Bronchial epithelial cell (primary cell): ENCODE measurements around the gene DYNC2H1. TPM values are rescaled to one million over a fixed set of nuclear protein-coding genes. Genes with fewer than 3 reads are reported as not detected.

Experiments used
- DNase-seq: peaks from one replicate; pipeline ENCODE4 v3.0.0-alpha.2; 2010; ENCODE audit warnings: low read depth
- FAIRE-seq: peaks from 2 replicates; lab custom pipeline; 2011; peaks lifted over from hg19 to GRCh38; lab: Jason Lieb, UNC
- H3K27me3 ChIP-seq: 2 replicates; pipeline ENCODE4 v1.5.1; 2011; ENCODE audit warnings: low read length; ENCODE audit not compliant: control insufficient read depth, insufficient read depth
- H3K36me3 ChIP-seq: 2 replicates; pipeline ENCODE4 v1.5.1; 2011; ENCODE audit warnings: low read length; ENCODE audit not compliant: control insufficient read depth, insufficient read depth
- H3K4me3 ChIP-seq: 2 replicates; pipeline ENCODE4 v1.5.1; 2011; ENCODE audit warnings: mild to moderate bottlenecking, low read depth, low read length, control low read depth
- total RNA-seq: library from RNA; depleted of rRNA; stranded (reverse); fragments of >200 nt; gene quantifications from 2 replicates; pipeline ENCODE4 v1.2.1, GENCODE V29; 2014
- TF ChIP-seq, protein P1 (sequence below): IDR thresholded peaks from 2 replicates; pipeline ENCODE4 v1.5.1; 2011; ENCODE audit warnings: mild to moderate bottlenecking, moderate library complexity, low read length, control low read depth, inconsistent platforms; ENCODE audit not compliant: insufficient read depth, severe bottlenecking

The DYNC2H1 gene
- total RNA-seq, 1 donor from 2014 or later, result 11.6 TPM

DNA sequence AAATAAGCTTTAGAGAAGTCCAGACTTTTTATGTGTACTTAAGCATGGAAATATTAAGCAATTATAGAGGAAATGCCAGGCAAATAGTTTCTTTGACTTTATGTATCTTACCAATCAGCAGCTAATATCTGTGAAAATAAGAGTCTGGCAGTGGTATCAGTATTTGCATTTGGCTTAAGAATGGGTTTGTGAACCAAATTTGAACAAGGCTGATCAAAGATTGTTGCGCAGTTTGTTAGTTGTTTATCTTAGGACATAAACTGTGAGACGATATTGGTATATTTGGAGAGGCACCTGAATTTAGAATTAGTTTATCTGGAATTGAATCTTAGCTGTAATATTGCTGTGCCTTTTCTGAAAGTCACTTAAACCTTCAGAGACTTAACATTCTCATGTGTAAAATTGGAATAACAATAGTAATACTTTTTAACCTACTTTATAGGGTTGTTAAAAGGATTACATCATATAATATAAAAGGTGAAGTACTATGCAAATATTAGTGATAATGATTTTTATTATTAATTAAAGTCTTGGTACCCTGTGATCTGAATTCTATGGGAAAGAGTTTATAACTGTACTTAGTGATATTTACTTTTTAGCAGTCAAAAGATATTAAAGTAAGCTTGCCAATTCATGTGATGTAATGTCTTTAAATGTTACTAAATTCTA, 66.4 kb downstream of the DYNC2H1 start:
- TF ChIP-seq, protein P1, sequence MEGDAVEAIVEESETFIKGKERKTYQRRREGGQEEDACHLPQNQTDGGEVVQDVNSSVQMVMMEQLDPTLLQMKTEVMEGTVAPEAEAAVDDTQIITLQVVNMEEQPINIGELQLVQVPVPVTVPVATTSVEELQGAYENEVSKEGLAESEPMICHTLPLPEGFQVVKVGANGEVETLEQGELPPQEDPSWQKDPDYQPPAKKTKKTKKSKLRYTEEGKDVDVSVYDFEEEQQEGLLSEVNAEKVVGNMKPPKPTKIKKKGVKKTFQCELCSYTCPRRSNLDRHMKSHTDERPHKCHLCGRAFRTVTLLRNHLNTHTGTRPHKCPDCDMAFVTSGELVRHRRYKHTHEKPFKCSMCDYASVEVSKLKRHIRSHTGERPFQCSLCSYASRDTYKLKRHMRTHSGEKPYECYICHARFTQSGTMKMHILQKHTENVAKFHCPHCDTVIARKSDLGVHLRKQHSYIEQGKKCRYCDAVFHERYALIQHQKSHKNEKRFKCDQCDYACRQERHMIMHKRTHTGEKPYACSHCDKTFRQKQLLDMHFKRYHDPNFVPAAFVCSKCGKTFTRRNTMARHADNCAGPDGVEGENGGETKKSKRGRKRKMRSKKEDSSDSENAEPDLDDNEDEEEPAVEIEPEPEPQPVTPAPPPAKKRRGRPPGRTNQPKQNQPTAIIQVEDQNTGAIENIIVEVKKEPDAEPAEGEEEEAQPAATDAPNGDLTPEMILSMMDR, result no peak
- Histone ChIP-seq H3K4me3 (no peak overlapping the region), H3K27me3 (no peaks in the 10 kb centered on the region), H3K36me3 (no peaks in the 10 kb centered on the region)
- FAIRE-seq (no peak), DNase-seq (no peak)

DNA sequence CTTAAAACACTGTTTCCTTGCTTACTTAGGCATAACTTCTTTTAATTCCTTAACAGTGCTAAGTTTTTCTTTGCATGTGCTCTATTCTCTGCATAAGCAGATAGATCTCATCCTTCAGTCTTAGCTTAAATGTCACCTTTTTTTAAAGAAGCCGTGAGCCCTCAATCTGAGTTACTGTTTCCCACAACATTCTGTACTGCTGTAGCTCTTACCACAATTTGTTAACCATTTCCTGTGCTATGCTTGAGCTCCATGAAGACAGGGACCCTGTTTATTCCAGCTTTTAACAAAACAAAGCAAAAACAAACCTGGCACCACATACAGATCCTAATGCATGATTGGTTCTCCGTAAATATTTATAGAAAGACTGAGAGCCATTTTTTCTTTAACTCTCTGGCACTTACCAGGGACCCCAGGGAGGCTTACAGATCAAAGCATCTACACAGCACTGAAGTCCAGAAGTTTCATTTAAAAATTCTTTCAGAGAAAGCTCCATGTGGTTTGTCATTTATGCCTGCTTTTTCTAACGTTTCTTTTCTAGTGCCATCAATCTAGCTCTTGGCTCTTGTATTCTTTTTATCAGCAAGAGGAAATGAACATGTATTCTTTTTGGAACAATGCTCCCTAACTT, 74.9 kb downstream of the DYNC2H1 start:
- no peak for FAIRE-seq
- Histone ChIP-seq H3K36me3 (peaks cover 1% of the 10 kb centered on the region), H3K4me3 (no peak overlapping the region), H3K27me3 (no peaks in the 10 kb centered on the region)
- DNase-seq, result no peak
- TF ChIP-seq, protein P1, result no peak

DNA sequence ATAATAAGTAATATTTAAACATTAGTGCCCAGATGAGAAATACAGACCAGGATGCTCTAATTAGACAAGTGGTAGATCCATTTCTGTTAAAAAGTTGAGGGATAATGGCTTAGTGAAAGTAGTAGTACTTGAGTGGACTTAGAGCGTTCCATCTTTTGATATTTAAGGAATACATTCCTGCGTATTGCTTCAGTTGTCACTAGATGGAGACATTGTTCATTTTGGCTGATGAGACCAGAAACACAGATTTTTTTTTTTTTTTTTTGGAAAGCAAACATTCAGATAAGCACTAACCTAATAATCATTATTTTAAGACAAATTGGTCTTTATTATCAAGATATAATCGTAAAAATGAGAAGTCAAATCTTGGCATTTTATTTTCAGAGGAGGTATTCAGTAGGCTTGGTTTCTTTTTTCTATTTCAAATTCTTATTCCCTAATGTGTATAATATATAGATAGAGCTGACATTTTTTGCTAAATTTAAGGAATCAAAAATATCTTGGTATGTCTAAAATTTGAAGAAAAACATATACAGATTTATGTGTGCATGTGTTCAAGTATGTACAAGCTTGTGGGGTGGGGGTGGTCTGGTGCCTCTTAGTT, 92.9 kb downstream of the DYNC2H1 start:
- H3K36me3 ChIP-seq, result peaks cover 2% of the 10 kb centered on the region
- TF ChIP-seq, protein P1, result peak; percentile 46

DNA sequence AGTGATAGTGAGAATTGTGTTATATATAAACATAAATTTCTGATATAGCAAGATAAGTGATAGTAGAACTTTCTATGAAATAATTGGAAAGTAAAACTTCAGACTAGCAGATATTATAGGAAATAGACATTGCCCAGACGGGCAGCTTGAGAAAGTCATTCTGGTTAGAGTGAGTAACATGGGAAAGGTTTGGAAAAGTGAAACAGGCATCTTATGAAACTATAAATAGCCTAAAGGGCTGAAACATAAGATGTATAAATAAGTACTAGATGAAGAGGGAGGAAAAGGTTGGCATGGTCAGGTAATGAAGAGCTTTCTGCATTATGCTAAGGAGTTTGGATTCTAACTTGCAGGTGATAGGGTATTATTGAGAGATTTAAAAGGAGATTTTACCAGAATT, 101.3 kb downstream of the DYNC2H1 start:
- H3K36me3 ChIP-seq, result no peaks in the 10 kb centered on the region
- no peak overlapping the region for H3K4me3 ChIP-seq
- H3K27me3 ChIP-seq, result no peaks in the 10 kb centered on the region
- DNase-seq (peak; percentile 59), FAIRE-seq (no peak)
- TF ChIP-seq, protein P1, result no peak

More for the DNA sequence above, 92.9 kb downstream of the DYNC2H1 start:
- peak; percentile 49 for DNase-seq
- H3K27me3 ChIP-seq, result no peaks in the 10 kb centered on the region
- H3K4me3 ChIP-seq, result no peak overlapping the region
- no peak for FAIRE-seq

DNA sequence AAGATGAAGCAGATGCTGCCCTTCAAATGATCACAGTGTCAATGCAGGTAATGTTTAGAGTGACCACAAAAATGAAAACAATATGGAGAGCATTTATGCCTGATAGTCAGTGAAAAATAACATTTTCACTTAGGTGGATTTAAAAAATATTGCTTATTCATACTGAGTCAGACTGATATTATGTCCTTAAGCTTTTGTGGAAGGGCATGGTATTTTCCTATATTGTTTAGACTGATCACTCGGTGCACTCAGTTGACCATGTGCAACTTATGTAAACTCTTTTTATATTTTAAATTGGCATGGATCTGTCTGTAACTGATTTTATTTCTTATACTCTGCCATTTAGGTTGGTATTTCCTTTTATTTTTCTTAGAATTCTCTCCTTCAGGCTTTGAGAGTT, 106.6 kb downstream of the DYNC2H1 start:
- H3K4me3 ChIP-seq, result no peak overlapping the region
- H3K36me3 ChIP-seq, result no peaks in the 10 kb centered on the region
- TF ChIP-seq, protein P1, result no peak
- peak; percentile 15 for DNase-seq
- H3K27me3 ChIP-seq, result no peaks in the 10 kb centered on the region
- FAIRE-seq, result no peak
